Measurements from ENCODE around the gene NMNAT2. TPM values are rescaled to one million over a fixed set of nuclear protein-coding genes. Genes with fewer than 3 reads are reported as not detected.

The NMNAT2 gene
- total and polyA plus RNA-seq, 2 of the 8 experiments (the other 6 are each of a cell fraction or from before 2014, with no cell fraction given) = 6.5 to 20.9 TPM

- no peak overlapping the region for H2BK5ac ChIP-seq (ENCODE audit: low read depth, low read length)
- no peak overlapping the region for H2BK15ac ChIP-seq (ENCODE audit: low read length)
- peaks cover 0 to 7% (median 4%) of the 10 kb centered on the region in 4 experiments; a peak in 4 of 7 replicates for H3K4me1 ChIP-seq (replicated peaks in 1 of 4; ENCODE audit: control insufficient read depth in 3 of 4, insufficient read depth in 4 of 4, low read length in 3 of 4)
- H4K5ac ChIP-seq (ENCODE audit: insufficient read length, low read depth, low read length) = no peak overlapping the region
- no peak overlapping the region for H3K14ac ChIP-seq (ENCODE audit: insufficient read length)
- no peak overlapping the region for H3K27ac ChIP-seq (ENCODE audit: low read depth, low read length)
- no peaks in the 10 kb centered on the region for H3K23me2 ChIP-seq (ENCODE audit: low read depth, low read length)
- DNase-seq (ENCODE audit: low read depth in 1 of 2, low spot score in 2 of 2) (no peak), FAIRE-seq (no peak)
- H2AK5ac ChIP-seq (ENCODE audit: low read depth, low read length) = no peak overlapping the region
- no peak overlapping the region for H3K4me3 ChIP-seq (ENCODE audit: extremely low read depth in 1 of 4, insufficient read depth in 2 of 4, low read depth in 3 of 4, low read length in 4 of 4)
- POLR2A ChIA-PET (ENCODE audit: partially characterized antibody) = no interaction called here
- H3K56ac ChIP-seq (replicated peaks; ENCODE audit: insufficient read length, low read depth, low read length) = no peak overlapping the region
- H3K27me3 ChIP-seq (replicated peaks in 1 of 4; ENCODE audit: control insufficient read depth in 3 of 4, extremely low read depth in 1 of 4, insufficient read depth in 3 of 4, low read length in 3 of 4) = no peaks in the 10 kb centered on the region
- 44% methylated on average over 4 of the region's 4 CpGs; no CpG with 5 or more reads in 1 of the 2 experiments for WGBS, 2 experiments (ENCODE audit: extremely low coverage in 1 of 2, insufficient coverage in 1 of 2, insufficient read length in 1 of 2, insufficient replicate concordance in 2 of 2, low coverage in 1 of 2, low lambda C conversion rate in 2 of 2, missing lambda C conversion rate in 1 of 2)
- H2BK12ac ChIP-seq (ENCODE audit: low read depth, low read length) = no peak overlapping the region
- H3K18ac ChIP-seq (ENCODE audit: extremely low read depth, low read length) = no peak overlapping the region
- no peaks in the 10 kb centered on the region for H3K79me2 ChIP-seq (ENCODE audit: control insufficient read depth in 1 of 2, insufficient read depth in 2 of 2, low read length in 2 of 2)
- H3K36me3 ChIP-seq (ENCODE audit: control insufficient read depth in 2 of 4, insufficient read depth in 4 of 4, low read length in 3 of 4) = no peaks in the 10 kb centered on the region
- H3K4me2 ChIP-seq (ENCODE audit: insufficient read depth in 1 of 2, low read depth in 2 of 2, low read length in 2 of 2) = no peak overlapping the region
- H4K8ac ChIP-seq (ENCODE audit: extremely low read depth, insufficient read depth, low read length) = no peak overlapping the region
- no peaks in the 10 kb centered on the region for H3K9me3 ChIP-seq (ENCODE audit: insufficient read depth in 2 of 2, low read depth in 1 of 2, low read length in 1 of 2)
- H2BK20ac ChIP-seq (ENCODE audit: low read length) = no peak overlapping the region
- no peaks in the 10 kb centered on the region for H4K20me1 ChIP-seq (replicated peaks in 1 of 2; ENCODE audit: control insufficient read depth in 1 of 2, insufficient read depth in 2 of 2, low read length in 2 of 2)
- H3K9ac ChIP-seq (replicated peaks in 1 of 4; ENCODE audit: extremely low read depth in 1 of 4, low read depth in 3 of 4, low read length in 3 of 4) = no peak overlapping the region
- no peak overlapping the region for H2AFZ ChIP-seq (ENCODE audit: low read length)
- no peak overlapping the region for H3K23ac ChIP-seq (ENCODE audit: insufficient read length)
- no peak overlapping the region for H4K91ac ChIP-seq (replicated peaks; ENCODE audit: insufficient read length, low read length)
- CTCF ChIA-PET (ENCODE audit: partially characterized antibody) = interaction anchor here (0.8 to 1.3 kb wide), 4 partner anchors 13 to 323 kb away, joined by 3 read pairs; no protein-coding TSS in a partner anchor
- H2BK120ac ChIP-seq (replicated peaks; ENCODE audit: low read depth, low read length) = no peak overlapping the region
- no peaks in the 10 kb centered on the region for H3K79me1 ChIP-seq (ENCODE audit: low read depth, low read length)
- H3K4ac ChIP-seq (replicated peaks; ENCODE audit: insufficient read length, low read depth, low read length) = no peak overlapping the region
- TF ChIP-seq NANOG (IDR thresholded peaks at IDR 0.05; ENCODE audit: insufficient read depth, low read depth, low read length, poor library complexity, severe bottlenecking) = no peak
- no peak for TF ChIP-seq RAD21 (IDR thresholded peaks at IDR 0.05 in 1 of 2, conservative IDR thresholded peaks at IDR 0.05 in 1 of 2; ENCODE audit: low read depth in 2 of 2, low read length in 2 of 2)
- no peak for TF ChIP-seq SP2 (IDR thresholded peaks at IDR 0.05; ENCODE audit: low read length)
- TF ChIP-seq HDAC6 (IDR thresholded peaks at IDR 0.05; ENCODE audit: low read depth, low read length) = no peak
- TF ChIP-seq CBX5 (IDR thresholded peaks at IDR 0.05; ENCODE audit: low read depth, low read length) = no peak
- no peak for TF ChIP-seq HDAC2 (IDR thresholded peaks at IDR 0.05; ENCODE audit: borderline replicate concordance in 1 of 2, low read depth in 2 of 2, low read length in 2 of 2)
- no peak for TF ChIP-seq CTCF (IDR thresholded peaks at IDR 0.05; ENCODE audit: control extremely low read depth in 1 of 3, insufficient read depth in 1 of 3, low read depth in 1 of 3, low read length in 3 of 3)
- TF ChIP-seq KDM4A (IDR thresholded peaks at IDR 0.05; ENCODE audit: low read depth, low read length, severe bottlenecking) = no peak
- TF ChIP-seq BCL11A (IDR thresholded peaks at IDR 0.05; ENCODE audit: low read depth in 2 of 2, low read length in 2 of 2) = no peak
- TF ChIP-seq PHF8 (conservative IDR thresholded peaks at IDR 0.05; ENCODE audit: low read depth, low read length) = no peak
Observed at GRCh38 chr1:183285746-183286145, 132.4 kb downstream of the NMNAT2 start.
